Ovary (tissue), 9 donors: Measurements from ENCODE around the gene ANGPTL4. TPM values are rescaled to one million over a fixed set of nuclear protein-coding genes. Genes with fewer than 3 reads are reported as not detected.

Source experiments
- DNase-seq, 5 donors: peaks; one replicate each; pipeline ENCODE4 v3.0.0-alpha.2; 2019 to 2020
- H3K27ac ChIP-seq, 2 donors: fragments of 200-600 bp; one replicate each; pipeline versions ENCODE4 v1.5.1 to v1.8.0; 2019 to 2022
- H3K27me3 ChIP-seq: fragments of 200-600 bp; one replicate; pipeline ENCODE4 v1.8.0; 2022
- H3K36me3 ChIP-seq: fragments of 200-600 bp; sonication (generic); one replicate; pipeline ENCODE4 v1.5.1; 2019
- H3K4me1 ChIP-seq: one replicate; pipeline ENCODE4 v1.8.1; 2013; ENCODE audit warnings: mild to moderate bottlenecking, moderate library complexity; ENCODE audit not compliant: insufficient read depth
- H3K4me3 ChIP-seq: fragments of 200-600 bp; sonication (generic); one replicate; pipeline ENCODE4 v1.5.1; 2017
- H3K9me3 ChIP-seq, 2 donors: fragments of 200-600 bp in 1 of 2; sonication (generic) in 1 of 2; one replicate each; pipeline versions ENCODE4 v1.5.1 to v1.8.1; 2013 to 2019; ENCODE audit warnings: mild to moderate bottlenecking in 1 of 2, moderate library complexity in 1 of 2
- EP300 ChIP-seq: sonication (generic); formaldehyde crosslinking; IDR thresholded peaks from one replicate; pipeline ENCODE4 v1.6.1; 2017; ENCODE audit warnings: antibody characterized with exemption
- POLR2A ChIP-seq: fragments of 450-650 bp; IDR thresholded peaks from one replicate; pipeline ENCODE4 v1.6.1; 2017; ENCODE audit warnings: antibody characterized with exemption, mild to moderate bottlenecking, moderate library complexity
- WGBS, 3 donors: extraction: QIAGEN DNeasy Blood & Tissue Kit in 1 of 3; methylation state at CpG; one replicate each; pipeline versions ENCODE4 v1.1.5 to v1.1.7; 2013 to 2017; 5-methylcytosine and 5-hydroxymethylcytosine counted together
- intact Hi-C, 4 donors: fragments of 100-400 bp; cut with DNase I; formaldehyde crosslinking; loops; one replicate each; pipeline versions ENCODE4 v1.11.0 to v1.15.1; 2022 to 2023
- polyA plus RNA-seq, 2 donors: library from polyadenylated mRNA; stranded (reverse); fragments of 200-250 nt in 1 of 2; fragments of 350-450 nt in 1 of 2; fragmentation: Illumina TruSeq in 1 of 2; extraction: RNeasy Lipid Tissue Mini Kit (QIAGEN cat#74804) in 1 of 2; gene quantifications; one replicate each; pipeline ENCODE4 v1.2.3, GENCODE V29; 2013 to 2014
- total RNA-seq, 7 donors: library from RNA; depleted of rRNA in 2 of 7; stranded (reverse); fragments of >200 nt in 2 of 7; fragmentation: NEBNext Ultra II Directional in 3 of 7; extraction: Animal tissue kit (Norgen Biotek cat#: 25700) in 3 of 7; gene quantifications; one replicate each; pipeline versions ENCODE4 v1.1.0 to v1.2.4, GENCODE V29; 2016 to 2023
- TF ChIP-seq, protein P1 (sequence below), 3 donors: fragments of 450-650 bp in 2 of 3; fragments of 200-600 bp in 1 of 3; IDR thresholded peaks; one replicate each; pipeline versions ENCODE4 v1.5.1 to v1.8.0; 2016 to 2022; ENCODE audit warnings: antibody characterized with exemption in 3 of 3, mild to moderate bottlenecking in 1 of 3
- donor health status: DM: no; HTN: no; CAD: no; lungs with moderate emphysema.
- donor health status: DM: no; HTN: no; CAD: no.
- donor health status: Bipolar disorder and iron deficiency.
- donor health status: DM: yes; HTN: yes; CAD: no.
- donor health status: DM: no; HTN: no; CAD: no.
- donor health status: DM: yes; HTN: yes; CAD: no.

The ANGPTL4 gene
- total and polyA plus RNA-seq, 9 donors, result 0.71 to 35.0 (median 3.0) TPM

DNA sequence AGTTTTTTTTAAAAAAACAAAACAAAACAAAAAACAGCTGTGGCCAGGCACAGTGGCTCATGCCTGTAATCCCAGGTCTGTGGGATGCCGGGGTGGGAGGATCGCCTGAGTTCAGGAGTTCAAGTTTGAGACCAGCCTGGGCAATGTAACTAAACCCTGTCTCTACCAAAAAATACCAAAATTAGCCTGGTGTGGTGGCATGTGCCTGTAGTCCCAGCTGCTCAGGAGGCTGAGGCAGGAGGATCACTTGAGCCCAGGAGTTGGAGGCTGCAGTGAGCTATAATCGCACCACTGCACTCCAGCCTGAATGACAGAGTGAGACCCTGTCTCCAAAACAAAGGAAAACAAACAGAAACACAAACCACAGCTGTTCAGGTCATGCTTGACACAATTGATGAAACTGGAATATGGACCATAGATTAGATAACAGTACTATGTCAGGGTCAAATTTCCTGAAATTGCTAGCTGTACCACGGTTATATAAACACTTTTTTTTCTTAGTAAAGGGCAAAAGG is 6.9 kb upstream of the ANGPTL4 start:
- Histone ChIP-seq H3K27me3 (no peaks in the 10 kb centered on the region), H3K4me3 (no peak overlapping the region), H3K27ac (no peak overlapping the region), H3K9me3 (no peaks in the 10 kb centered on the region), H3K4me1 (peaks cover 7% of the 10 kb centered on the region), H3K36me3 (no peaks in the 10 kb centered on the region)
- peak in 1 of 5 donors; percentile 5 for DNase-seq
- 39 to 54% (median 46%) methylated on average over 4 of the region's 4 CpGs for WGBS, 3 donors
- no peak for TF ChIP-seq POLR2A
- no peak for TF ChIP-seq EP300
- TF ChIP-seq, protein P1, sequence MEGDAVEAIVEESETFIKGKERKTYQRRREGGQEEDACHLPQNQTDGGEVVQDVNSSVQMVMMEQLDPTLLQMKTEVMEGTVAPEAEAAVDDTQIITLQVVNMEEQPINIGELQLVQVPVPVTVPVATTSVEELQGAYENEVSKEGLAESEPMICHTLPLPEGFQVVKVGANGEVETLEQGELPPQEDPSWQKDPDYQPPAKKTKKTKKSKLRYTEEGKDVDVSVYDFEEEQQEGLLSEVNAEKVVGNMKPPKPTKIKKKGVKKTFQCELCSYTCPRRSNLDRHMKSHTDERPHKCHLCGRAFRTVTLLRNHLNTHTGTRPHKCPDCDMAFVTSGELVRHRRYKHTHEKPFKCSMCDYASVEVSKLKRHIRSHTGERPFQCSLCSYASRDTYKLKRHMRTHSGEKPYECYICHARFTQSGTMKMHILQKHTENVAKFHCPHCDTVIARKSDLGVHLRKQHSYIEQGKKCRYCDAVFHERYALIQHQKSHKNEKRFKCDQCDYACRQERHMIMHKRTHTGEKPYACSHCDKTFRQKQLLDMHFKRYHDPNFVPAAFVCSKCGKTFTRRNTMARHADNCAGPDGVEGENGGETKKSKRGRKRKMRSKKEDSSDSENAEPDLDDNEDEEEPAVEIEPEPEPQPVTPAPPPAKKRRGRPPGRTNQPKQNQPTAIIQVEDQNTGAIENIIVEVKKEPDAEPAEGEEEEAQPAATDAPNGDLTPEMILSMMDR (IDR thresholded peaks at IDR 0.05), result no peak
- intact Hi-C loops, result loop anchor here in 1 of 4 donors (5.0 kb wide), 1 partner anchor 150 kb away; no protein-coding TSS in a partner anchor

DNA sequence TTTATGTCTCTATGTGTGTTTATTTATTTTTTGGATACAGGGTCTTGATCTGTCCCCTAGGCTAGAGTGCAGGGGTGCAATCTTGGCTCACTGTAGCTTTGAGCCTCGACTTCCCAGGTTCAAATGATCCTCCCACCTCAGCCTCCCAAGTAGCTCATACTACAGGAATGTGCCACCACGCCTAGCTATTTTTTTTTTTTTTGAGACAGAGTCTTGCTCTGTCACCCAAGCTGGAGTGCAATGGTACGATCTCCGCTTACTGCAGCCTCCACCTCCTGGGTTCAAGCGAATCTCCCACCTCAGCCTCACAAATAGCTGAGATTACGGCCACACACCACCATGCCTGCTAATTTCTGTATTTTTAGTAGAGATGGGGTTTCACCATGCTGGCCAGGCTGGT is 5.0 kb upstream of the ANGPTL4 start:
- WGBS, 3 donors, result 87 to 91% (median 89%) methylated on average over 6 of the region's 6 CpGs

DNA sequence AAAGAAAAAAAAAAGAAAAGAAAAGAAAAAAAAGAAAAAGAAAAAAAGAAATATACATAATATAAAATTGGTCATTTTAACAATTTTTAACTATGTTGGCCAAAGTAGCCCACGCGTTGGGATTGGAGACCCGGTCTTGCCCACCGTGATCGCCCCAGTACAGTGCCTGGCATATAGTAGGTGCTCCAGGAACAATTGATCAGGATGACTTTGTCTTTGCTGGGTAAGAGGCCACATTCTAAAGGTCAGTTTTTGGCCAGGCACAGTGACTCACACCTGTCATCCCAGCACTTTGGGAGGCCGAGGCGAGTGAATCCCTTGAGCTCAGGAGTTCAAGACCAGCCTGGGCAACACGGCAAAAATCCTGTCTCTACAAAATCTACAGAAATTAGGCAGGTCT is 3.8 kb upstream of the ANGPTL4 start:
- DNase-seq, result peak in 1 of 5 donors; percentile 13
- intact Hi-C loops, result no loop called here
- 75 to 85% (median 82%) methylated on average over 8 of the region's 8 CpGs for WGBS, 3 donors
- Histone ChIP-seq H3K27me3 (no peaks in the 10 kb centered on the region), H3K4me1 (peaks cover 14% of the 10 kb centered on the region), H3K36me3 (no peaks in the 10 kb centered on the region), H3K27ac (no peak overlapping the region), H3K9me3 (no peaks in the 10 kb centered on the region), H3K4me3 (no peak overlapping the region)
- TF ChIP-seq POLR2A (no peak), EP300 (no peak)
- TF ChIP-seq, protein P1 (IDR thresholded peaks at IDR 0.05), result no peak

More for the DNA sequence above, 5.0 kb upstream of the ANGPTL4 start:
- TF ChIP-seq EP300, result no peak
- TF ChIP-seq POLR2A, result no peak
- TF ChIP-seq, protein P1 (IDR thresholded peaks at IDR 0.05), result no peak
- no peaks in the 10 kb centered on the region for H3K9me3 ChIP-seq
- no peak for DNase-seq
- H3K36me3 ChIP-seq, result no peaks in the 10 kb centered on the region
- no peak overlapping the region for H3K27ac ChIP-seq
- peaks cover 11% of the 10 kb centered on the region for H3K4me1 ChIP-seq
- intact Hi-C loops, result loop anchor here in 1 of 4 donors (5.0 kb wide), 1 partner anchor 148 kb away; no protein-coding TSS in a partner anchor
- no peak overlapping the region for H3K4me3 ChIP-seq
- H3K27me3 ChIP-seq, result no peaks in the 10 kb centered on the region

DNA sequence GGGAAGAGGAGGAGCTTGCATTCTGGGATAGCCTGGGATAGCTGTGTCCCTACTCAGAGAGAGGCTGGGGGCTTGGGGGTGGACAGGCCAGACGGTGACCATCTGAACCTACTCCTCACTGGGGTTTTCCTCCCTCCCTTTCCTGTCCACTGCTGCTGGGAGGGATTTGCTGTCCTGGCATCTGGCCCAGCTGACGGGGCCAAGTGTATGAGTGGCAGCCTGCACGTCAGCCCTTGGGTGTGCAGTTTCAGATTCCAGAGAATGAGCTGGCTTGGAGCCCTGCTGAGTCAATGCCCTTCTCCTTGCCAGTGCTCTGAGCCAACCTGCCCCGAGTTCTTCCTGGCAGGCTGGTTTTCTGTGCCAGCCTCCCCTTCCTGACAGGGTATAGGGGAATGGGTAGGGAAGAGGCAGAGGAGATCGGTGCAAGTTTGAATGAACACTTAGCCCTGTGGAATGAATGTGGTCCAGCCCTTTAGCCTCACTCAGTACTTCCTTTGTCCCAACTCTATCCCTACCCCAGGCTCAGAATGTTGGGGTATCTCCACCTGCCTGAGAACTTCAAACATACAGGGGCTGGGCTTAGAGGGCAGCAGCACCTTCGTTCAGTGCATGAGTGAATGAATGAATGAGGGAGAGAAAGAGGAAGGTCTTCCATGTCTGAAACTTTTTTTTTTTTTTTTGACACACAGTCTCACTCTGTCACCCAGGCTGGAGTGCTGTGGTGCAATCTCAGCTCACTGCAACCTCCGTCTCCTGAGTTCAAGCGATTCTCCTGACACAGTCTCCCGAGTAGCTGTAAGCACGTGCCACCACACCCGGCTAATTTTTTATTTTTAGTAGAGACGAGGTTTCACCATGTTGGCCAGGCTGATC is 1.8 kb upstream of the ANGPTL4 start:
- no peaks in the 10 kb centered on the region for H3K36me3 ChIP-seq
- no peak overlapping the region for H3K27ac ChIP-seq
- H3K4me3 ChIP-seq, result no peak overlapping the region
- 39 to 52% (median 49%) methylated on average over 12 of the region's 12 CpGs for WGBS, 3 donors
- no peaks in the 10 kb centered on the region for H3K27me3 ChIP-seq
- peaks cover 24% of the 10 kb centered on the region for H3K4me1 ChIP-seq
- DNase-seq, result peak; percentile 58 to 86 (median 76)
- TF ChIP-seq POLR2A, result no peak
- peak; percentile 76 for TF ChIP-seq EP300
- intact Hi-C loops, result no loop called here
- no peaks in the 10 kb centered on the region for H3K9me3 ChIP-seq
